Activated CD4-positive, alpha-beta T cell treated with anti-CD3 and anti-CD28 coated beads, Interleukin-2, amount 10 ng/mL, durations not matched to agents 7 days and 5 days (primary cell): ENCODE data around the gene SUGCT. TPM values are rescaled to one million over a fixed set of nuclear protein-coding genes. Genes with fewer than 3 reads are reported as not detected.

Source experiments
- CTCF ChIA-PET: fragments of 350-600 bp; sonication (Branson Sonifier 250); formaldehyde crosslinking; loops from one replicate; lab custom pipeline; 2021; ENCODE audit warnings: antibody characterized with exemption; lab: Charles Lee
- POLR2A ChIA-PET: fragments of 350-600 bp; sonication (Branson Sonifier 250); formaldehyde crosslinking; loops from one replicate; lab custom pipeline; 2021; ENCODE audit warnings: antibody characterized with exemption; lab: Charles Lee
- DNase-seq: peaks from one replicate; pipeline ENCODE4 v3.0.0-alpha.2; 2020
- H3K27ac Mint-ChIP-seq: one replicate; pipeline ENCODE4 v1.8.0; 2021; ENCODE audit warnings: mild to moderate bottlenecking, moderate library complexity, mixed read lengths
- H3K27me3 Mint-ChIP-seq: one replicate; pipeline ENCODE4 v1.8.0; 2021; ENCODE audit warnings: mixed read lengths
- H3K36me3 Mint-ChIP-seq: one replicate; pipeline ENCODE4 v1.8.0; 2021; ENCODE audit warnings: low read depth, mixed read lengths
- H3K4me1 Mint-ChIP-seq: one replicate; pipeline ENCODE4 v1.8.0; 2021; ENCODE audit warnings: mixed read lengths
- H3K4me3 Mint-ChIP-seq: one replicate; pipeline ENCODE4 v1.8.0; 2021; ENCODE audit warnings: mild to moderate bottlenecking, moderate library complexity, mixed read lengths
- H3K9me3 Mint-ChIP-seq: one replicate; pipeline ENCODE4 v1.8.0; 2021; ENCODE audit warnings: mixed read lengths
- total RNA-seq, 2 experiments: library from RNA; stranded (reverse); gene quantifications; one replicate each; pipeline ENCODE4 v1.2.3, GENCODE V29; 2021

The SUGCT gene
- total RNA-seq, 2 experiments from 2014 or later: not detected

DNA sequence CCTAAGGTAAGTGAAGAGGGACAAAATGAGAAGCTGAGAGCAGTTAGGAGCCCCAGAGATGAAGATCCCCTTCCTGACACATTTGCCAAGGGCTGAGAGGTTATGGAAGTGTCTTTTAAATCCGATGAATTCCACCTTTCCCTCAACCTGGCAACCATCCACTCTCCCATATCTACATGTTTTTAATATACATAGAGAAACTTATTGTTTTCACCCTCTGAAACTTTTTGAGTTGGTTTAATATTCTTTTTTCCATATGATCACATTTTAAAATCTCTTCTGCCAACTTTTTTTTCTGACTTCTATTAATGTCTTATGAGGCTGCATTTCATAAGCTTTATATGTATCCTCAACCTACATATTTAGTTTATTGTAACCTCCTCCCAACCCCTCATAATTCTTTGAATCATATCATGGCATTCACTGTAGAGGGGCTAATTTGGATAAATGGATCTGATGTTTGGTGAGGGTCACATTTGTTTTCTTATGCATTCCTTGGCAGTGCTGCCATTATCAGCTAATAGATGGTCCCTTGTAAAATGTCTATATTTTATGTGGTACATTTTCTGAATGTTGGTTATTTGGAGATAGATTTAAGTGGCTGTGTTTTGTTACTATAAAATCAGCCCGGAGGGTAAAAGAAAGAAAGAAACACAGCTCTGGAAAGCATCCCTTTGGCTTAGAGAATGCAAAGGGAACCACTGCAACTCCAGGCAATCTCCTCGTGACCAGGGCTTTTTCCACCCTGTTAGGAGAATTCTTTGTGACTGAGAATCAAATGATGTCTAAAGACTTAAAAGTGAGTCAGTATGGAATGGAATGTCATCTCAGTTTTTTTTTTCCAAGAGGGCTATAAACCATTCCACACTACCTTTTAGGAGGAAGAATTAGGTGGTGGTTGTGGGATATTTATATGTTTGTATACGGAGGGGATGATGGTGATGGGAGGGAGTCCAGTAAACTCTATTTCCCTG lies 334.4 kb downstream of the SUGCT start:
- H3K9me3 Mint-ChIP-seq: no peaks in the 10 kb centered on the region
- ChIA-PET CTCF (no interaction called here), POLR2A (no interaction called here)
- no peak for DNase-seq
- H3K27me3 Mint-ChIP-seq: peaks cover 5% of the 10 kb centered on the region
- no peak overlapping the region for H3K27ac Mint-ChIP-seq
- no peaks in the 10 kb centered on the region for H3K36me3 Mint-ChIP-seq
- H3K4me3 Mint-ChIP-seq: no peak overlapping the region
- no peaks in the 10 kb centered on the region for H3K4me1 Mint-ChIP-seq

DNA sequence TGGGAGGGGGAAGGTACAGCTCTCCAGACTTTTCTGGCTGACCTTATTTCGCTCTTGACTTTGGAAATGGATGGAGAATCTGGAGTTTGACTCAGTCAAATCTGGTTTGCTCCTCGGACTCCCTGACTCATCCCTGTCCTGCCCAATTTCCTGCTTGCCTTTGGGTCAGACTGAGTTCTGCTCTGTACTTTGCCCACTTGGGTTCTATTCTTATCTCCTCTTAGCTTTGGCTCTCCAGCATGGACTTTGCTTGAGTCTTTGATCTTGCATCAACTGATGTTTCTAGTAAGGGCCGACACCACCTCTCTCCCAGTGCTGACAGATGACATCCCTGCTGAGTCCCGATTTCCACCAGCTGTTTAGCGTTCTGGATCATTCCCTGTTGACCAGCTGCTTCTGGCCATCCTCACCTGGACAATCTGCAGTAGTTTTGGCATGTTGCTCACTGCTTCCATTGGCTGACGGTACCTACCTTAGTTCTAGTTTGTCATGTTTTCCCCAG lies 335.3 kb downstream of the SUGCT start:
- H3K27me3 Mint-ChIP-seq: peaks cover 5% of the 10 kb centered on the region
- H3K36me3 Mint-ChIP-seq: no peaks in the 10 kb centered on the region
- H3K4me1 Mint-ChIP-seq: peaks cover 8% of the 10 kb centered on the region
- no peak for DNase-seq
- no peaks in the 10 kb centered on the region for H3K9me3 Mint-ChIP-seq
- ChIA-PET CTCF (no interaction called here), POLR2A (no interaction called here)
- no peak overlapping the region for H3K27ac Mint-ChIP-seq
- no peak overlapping the region for H3K4me3 Mint-ChIP-seq

DNA sequence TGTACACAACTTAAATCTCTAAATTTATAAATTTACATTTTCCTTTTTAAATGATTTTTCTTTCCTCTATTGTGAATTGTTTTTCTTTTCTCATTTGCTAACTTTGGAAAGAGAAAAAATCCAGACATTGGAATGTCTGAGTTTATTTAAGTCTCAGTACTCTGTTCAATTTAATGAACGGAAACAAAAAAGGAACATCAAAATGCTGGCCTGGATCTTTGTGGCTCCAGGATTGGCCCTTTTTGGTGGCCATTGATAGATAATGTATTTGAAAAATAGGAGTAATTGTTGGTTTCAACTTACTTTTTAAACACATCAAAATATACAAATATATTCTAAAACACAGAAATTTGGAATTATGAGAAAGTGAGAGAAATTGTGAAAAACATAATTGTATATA lies 336.0 kb downstream of the SUGCT start:
- Mint-ChIP-seq H3K27ac (no peak overlapping the region), H3K9me3 (no peaks in the 10 kb centered on the region), H3K4me1 (peaks cover 13% of the 10 kb centered on the region), H3K27me3 (peaks cover 5% of the 10 kb centered on the region), H3K4me3 (no peak overlapping the region), H3K36me3 (no peaks in the 10 kb centered on the region)
- DNase-seq: no peak
- ChIA-PET CTCF (no interaction called here), POLR2A (no interaction called here)

DNA sequence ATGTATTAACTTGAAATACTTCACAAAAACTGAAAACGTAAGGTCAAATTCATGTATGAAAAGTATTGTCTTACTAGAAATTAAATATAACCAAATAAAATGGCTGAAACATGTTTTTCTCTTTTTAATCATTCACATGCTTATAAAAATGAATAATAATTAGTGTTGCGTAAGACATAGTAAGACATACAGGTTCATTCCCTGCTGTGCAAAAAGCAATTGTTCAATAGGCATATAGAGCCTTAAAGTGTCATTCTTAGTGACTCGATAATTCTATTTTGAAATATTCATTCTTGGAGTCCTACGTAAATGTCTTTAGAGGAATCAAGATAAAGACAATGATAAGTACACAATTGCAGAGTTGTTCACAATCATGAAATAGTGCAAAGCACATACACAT lies 337.1 kb downstream of the SUGCT start:
- Mint-ChIP-seq H3K4me1 (peaks cover 16% of the 10 kb centered on the region), H3K27ac (no peak overlapping the region), H3K4me3 (no peak overlapping the region), H3K27me3 (peaks cover 5% of the 10 kb centered on the region), H3K36me3 (no peaks in the 10 kb centered on the region), H3K9me3 (no peaks in the 10 kb centered on the region)
- DNase-seq: no peak
- ChIA-PET CTCF (no interaction called here), POLR2A (no interaction called here)

DNA sequence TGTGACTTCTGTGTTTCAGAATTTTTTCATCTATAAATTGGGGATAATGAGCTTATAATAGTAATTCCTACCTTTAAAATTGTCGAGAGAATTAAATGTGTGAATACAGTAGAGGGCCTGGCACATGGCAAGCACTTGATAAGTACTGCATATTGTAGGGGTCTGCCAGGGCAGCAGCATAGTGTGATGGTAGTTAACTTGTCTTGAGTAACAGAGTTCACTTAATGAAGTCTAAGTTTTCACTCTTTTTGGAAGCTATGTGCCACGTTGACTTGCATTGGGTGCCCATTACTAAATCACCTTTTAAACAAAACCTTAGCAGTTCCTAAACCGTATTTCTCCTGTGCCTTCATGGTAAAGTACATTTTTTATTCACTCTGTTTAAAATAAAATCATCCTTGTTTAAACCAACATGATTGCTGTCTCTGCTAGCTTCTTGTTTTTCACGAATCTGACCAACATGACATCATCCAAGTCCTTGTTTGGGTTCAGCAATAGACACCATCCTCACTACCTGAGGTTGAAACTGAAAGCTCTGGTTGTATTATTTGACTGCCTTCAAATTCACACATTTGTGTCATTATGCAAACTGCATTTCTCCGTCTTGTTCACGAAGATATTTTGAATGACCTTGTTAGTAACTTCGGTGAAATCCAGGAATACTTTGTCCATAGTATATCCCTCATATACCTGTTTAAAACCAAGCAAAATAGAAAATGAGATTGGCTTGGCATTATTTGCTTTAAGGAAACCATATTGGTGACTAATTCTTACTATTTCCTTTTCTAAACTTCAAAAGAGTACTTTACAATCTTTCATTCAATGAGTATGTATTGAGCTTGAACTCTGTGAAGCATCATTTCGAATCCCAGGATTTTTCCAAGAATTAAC lies 340.2 kb downstream of the SUGCT start:
- Mint-ChIP-seq H3K27ac (peak overlapping the region; percentile 46), H3K4me1 (peaks cover 16% of the 10 kb centered on the region), H3K27me3 (peaks cover 5% of the 10 kb centered on the region), H3K36me3 (no peaks in the 10 kb centered on the region), H3K9me3 (no peaks in the 10 kb centered on the region), H3K4me3 (no peak overlapping the region)
- DNase-seq: no peak
- POLR2A ChIA-PET: no interaction called here
- CTCF ChIA-PET: interaction anchor here (1.2 kb wide), 1 partner anchor 9 kb away, joined by 3 read pairs; no protein-coding TSS in a partner anchor

DNA sequence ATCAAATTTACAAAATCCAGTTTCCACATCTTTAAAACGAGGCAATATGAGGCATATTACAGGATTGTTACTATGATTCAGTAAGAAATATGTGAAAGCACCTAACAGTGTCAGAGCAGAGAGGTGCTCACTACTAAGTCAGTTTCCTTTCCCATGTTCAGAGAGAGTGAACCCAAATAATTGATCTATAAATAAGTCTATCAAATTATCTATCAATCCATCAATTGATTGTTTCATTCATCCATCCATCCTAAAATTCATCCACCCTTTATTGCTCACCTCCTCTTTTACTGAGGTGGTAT lies 340.8 kb downstream of the SUGCT start:
- Mint-ChIP-seq H3K36me3 (no peaks in the 10 kb centered on the region), H3K27ac (no peak overlapping the region), H3K4me3 (no peak overlapping the region), H3K27me3 (peaks cover 2% of the 10 kb centered on the region), H3K4me1 (peaks cover 16% of the 10 kb centered on the region), H3K9me3 (no peaks in the 10 kb centered on the region)
- DNase-seq: no peak
- ChIA-PET POLR2A (no interaction called here), CTCF (no interaction called here)

DNA sequence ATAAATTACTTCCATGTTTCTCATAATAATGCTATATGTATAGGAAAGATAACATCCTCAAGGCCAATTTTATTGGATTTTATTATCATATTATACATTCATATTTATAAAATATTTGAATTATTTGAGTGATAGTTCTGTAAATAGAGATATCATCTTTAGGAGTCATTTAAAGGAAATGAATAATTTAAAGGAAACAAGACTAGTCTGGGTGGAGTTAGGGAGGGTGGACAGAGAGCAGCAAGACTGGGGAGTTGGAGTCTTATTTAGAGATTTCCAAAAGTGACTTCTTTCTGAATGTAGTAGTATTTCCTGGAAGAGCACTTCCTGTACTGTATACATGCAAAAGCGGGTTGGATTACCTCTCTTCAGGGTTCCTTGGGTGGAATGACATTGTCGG lies 342.3 kb downstream of the SUGCT start:
- H3K9me3 Mint-ChIP-seq: no peaks in the 10 kb centered on the region
- CTCF ChIA-PET: no interaction called here
- H3K27me3 Mint-ChIP-seq: peaks cover 2% of the 10 kb centered on the region
- peaks cover 16% of the 10 kb centered on the region for H3K4me1 Mint-ChIP-seq
- no peak for DNase-seq
- H3K4me3 Mint-ChIP-seq: no peak overlapping the region
- POLR2A ChIA-PET: no interaction called here
- H3K36me3 Mint-ChIP-seq: no peaks in the 10 kb centered on the region
- H3K27ac Mint-ChIP-seq: no peak overlapping the region

DNA sequence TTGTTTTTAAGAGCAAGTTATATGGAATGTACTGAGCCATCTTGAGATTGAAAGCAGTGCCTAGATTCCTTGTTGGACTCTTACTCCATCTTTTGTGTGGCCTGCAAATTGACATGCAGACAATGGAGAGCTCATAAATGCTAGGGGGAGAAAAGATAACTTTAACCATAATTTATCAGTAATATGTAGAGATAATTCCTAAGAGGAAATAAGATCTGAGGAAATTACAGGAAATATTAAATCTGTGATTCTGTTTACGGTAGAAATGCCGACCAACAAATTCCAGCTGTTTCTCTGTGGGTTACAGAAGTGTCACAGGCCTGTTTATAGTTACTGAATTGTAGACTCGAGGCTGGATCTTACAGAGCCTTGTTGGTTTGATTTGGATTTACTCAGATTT lies 348.0 kb downstream of the SUGCT start:
- CTCF ChIA-PET: no interaction called here
- H3K27ac Mint-ChIP-seq: no peak overlapping the region
- H3K4me1 Mint-ChIP-seq: no peaks in the 10 kb centered on the region
- POLR2A ChIA-PET: no interaction called here
- no peaks in the 10 kb centered on the region for H3K36me3 Mint-ChIP-seq
- no peaks in the 10 kb centered on the region for H3K27me3 Mint-ChIP-seq
- no peak overlapping the region for H3K4me3 Mint-ChIP-seq
- DNase-seq: no peak
- H3K9me3 Mint-ChIP-seq: no peaks in the 10 kb centered on the region

DNA sequence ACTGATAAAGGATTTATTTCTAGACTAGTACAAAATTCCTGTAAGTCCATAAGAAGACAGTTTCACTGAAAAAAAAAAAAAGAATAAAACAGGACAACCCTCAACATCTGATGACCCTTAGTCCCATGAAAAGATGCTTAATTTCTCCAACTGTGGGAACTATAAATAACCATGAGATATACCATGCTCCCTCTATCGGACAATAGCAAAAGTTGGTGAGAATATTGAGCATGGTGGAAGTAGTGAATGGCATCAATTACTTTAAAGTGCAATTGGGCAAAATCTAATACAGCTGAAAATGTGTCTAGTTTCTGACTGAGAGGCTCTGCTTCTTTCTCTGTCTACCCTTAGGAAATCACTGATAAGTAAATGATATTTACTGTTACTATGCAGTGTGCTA lies 348.8 kb downstream of the SUGCT start:
- no peaks in the 10 kb centered on the region for H3K4me1 Mint-ChIP-seq
- ChIA-PET CTCF (interaction anchor here (1.1 kb wide), 1 partner anchor 9 kb away, joined by 3 read pairs; no protein-coding TSS in a partner anchor), POLR2A (no interaction called here)
- no peaks in the 10 kb centered on the region for H3K9me3 Mint-ChIP-seq
- H3K36me3 Mint-ChIP-seq: no peaks in the 10 kb centered on the region
- DNase-seq: no peak
- H3K27ac Mint-ChIP-seq: no peak overlapping the region
- no peaks in the 10 kb centered on the region for H3K27me3 Mint-ChIP-seq
- H3K4me3 Mint-ChIP-seq: no peak overlapping the region

DNA sequence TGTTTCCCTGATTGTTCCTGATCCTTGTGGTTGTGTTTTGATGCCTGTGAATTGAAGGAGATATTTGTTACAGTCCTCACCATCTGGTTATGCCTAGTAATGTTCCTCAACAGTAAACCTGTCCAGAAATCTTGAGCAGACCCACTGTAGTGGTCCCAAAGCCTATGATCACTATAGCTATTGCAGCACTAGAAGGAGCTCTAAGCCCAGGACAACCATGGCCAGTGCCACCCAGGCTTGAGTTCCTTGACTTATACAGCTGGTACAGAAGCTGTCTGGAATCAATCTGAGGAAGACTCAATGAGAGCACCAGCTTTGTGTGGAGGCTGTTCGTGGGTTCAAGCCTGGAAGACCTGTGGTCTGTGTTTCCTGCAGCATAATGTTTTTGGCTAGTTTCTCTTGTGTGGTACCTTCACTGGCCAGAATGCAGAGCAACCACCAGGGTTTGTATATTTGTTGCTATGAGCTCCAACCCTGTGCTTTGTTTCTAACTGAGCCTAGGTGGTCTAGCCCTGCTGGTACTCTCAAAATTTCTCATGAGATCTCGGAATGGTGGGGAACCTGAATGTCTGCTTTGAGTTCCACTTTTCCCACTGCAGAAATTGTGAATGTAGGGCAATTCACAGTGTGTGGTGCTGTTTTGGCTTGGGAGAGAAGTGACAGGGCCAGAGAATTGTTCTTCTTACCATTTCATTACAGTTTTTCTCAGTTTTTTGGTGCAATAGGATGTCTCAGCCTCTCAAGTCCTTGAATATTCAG lies 355.2 kb downstream of the SUGCT start:
- Mint-ChIP-seq H3K4me3 (no peak overlapping the region), H3K27ac (no peak overlapping the region), H3K36me3 (no peaks in the 10 kb centered on the region), H3K4me1 (no peaks in the 10 kb centered on the region), H3K9me3 (no peaks in the 10 kb centered on the region), H3K27me3 (peaks cover 2% of the 10 kb centered on the region)
- ChIA-PET POLR2A (no interaction called here), CTCF (no interaction called here)
- no peak for DNase-seq

DNA sequence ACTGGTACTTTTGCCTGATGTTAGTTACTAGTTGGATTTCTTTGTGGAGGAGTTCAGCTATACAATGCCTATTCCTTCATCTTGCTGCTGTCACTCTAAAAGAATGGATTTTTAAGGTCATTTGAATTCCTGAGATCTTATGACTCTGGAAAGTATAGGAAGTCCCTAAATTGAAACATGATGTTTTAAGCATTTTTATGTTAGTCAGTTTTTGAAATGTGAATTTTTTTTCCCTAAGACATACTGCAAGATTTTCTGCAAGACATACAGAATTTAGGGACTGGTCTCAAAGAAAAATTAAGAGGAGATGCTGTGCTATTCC lies 355.8 kb downstream of the SUGCT start:
- no peaks in the 10 kb centered on the region for H3K4me1 Mint-ChIP-seq
- peaks cover 2% of the 10 kb centered on the region for H3K27me3 Mint-ChIP-seq
- no peak overlapping the region for H3K4me3 Mint-ChIP-seq
- ChIA-PET POLR2A (no interaction called here), CTCF (no interaction called here)
- H3K36me3 Mint-ChIP-seq: no peaks in the 10 kb centered on the region
- DNase-seq: no peak
- no peaks in the 10 kb centered on the region for H3K9me3 Mint-ChIP-seq
- no peak overlapping the region for H3K27ac Mint-ChIP-seq

DNA sequence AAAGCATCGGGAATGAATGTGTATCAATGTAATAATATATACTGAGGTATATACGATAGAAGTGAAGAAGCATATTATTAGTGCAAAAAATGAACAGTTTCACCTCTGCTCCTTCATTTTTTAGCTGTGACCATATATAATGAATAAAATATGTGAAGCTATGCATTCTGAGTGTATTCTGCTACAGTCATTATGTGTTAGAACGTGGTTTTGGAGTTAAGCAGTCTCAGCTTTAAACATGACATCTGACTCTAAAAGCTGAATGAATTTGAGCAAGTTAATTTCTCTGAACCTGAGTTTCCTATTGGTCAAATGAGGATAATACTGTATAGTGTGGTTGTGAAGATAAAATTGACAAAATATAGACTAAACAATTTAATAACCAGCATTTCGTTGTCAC lies 358.1 kb downstream of the SUGCT start:
- ChIA-PET CTCF (interaction anchor here (1.2 kb wide), 1 partner anchor 358 kb away, joined by 3 read pairs; the partner anchor contains the start of genes MPLKIP and SUGCT), POLR2A (no interaction called here)
- no peak overlapping the region for H3K27ac Mint-ChIP-seq
- no peaks in the 10 kb centered on the region for H3K9me3 Mint-ChIP-seq
- H3K27me3 Mint-ChIP-seq: peaks cover 2% of the 10 kb centered on the region
- no peak for DNase-seq
- H3K4me1 Mint-ChIP-seq: no peaks in the 10 kb centered on the region
- no peak overlapping the region for H3K4me3 Mint-ChIP-seq
- H3K36me3 Mint-ChIP-seq: no peaks in the 10 kb centered on the region
